Dedifferentiated amniotic fluid mesenchymal stem cell (primary cell): ENCODE results near the gene INVS.
"Not testable (repeated sequence)": the region's sequence is repeated elsewhere in the genome, so short reads cannot be mapped to it uniquely, and the experiment has no call there.

Source experiments
- DNase-seq: peaks from one replicate; pipeline ENCODE4 v3.0.0-alpha.2; 2016; ENCODE audit errors: extremely low spot score

Gene INVS

GRCh38 chr9:100196215-100196614, 97.2 kb downstream of the INVS start:
- DNase-seq: no peak

- DNase-seq: no peak
Observed at GRCh38 chr9:100196828-100197227, 97.8 kb downstream of the INVS start.

- no peak for DNase-seq
Observed at GRCh38 chr9:100197553-100197952, 98.5 kb downstream of the INVS start.

- DNase-seq: no peak
Observed at GRCh38 chr9:100202806-100203205, 103.8 kb downstream of the INVS start.

GRCh38 chr9:100204796-100205195, 105.8 kb downstream of the INVS start:
- DNase-seq: no peak

- DNase-seq: no peak
Observed at GRCh38 chr9:100206899-100207298, 107.9 kb downstream of the INVS start.

GRCh38 chr9:100208673-100209072, 109.6 kb downstream of the INVS start:
- DNase-seq: no peak

- DNase-seq: no peak
Observed at GRCh38 chr9:100211476-100211875, 112.4 kb downstream of the INVS start.

- DNase-seq: peak; percentile 51
Observed at GRCh38 chr9:100213730-100214477, 114.9 kb downstream of the INVS start.

- no peak for DNase-seq
Observed at GRCh38 chr9:100216178-100216787, 117.2 kb downstream of the INVS start.

- no peak for DNase-seq
Observed at GRCh38 chr9:100217536-100217935, 118.5 kb downstream of the INVS start.

GRCh38 chr9:100219347-100219746, 120.3 kb downstream of the INVS start:
- no peak for DNase-seq

- DNase-seq: no peak
Observed at GRCh38 chr9:100220936-100221335, 121.9 kb downstream of the INVS start.

- DNase-seq: no peak
Observed at GRCh38 chr9:100221538-100221937, 122.5 kb downstream of the INVS start.

- peak; percentile 49 for DNase-seq
Observed at GRCh38 chr9:100222674-100223073, 123.6 kb downstream of the INVS start.

- DNase-seq: no peak
Observed at GRCh38 chr9:100227636-100228035, 128.6 kb downstream of the INVS start.

- no peak for DNase-seq
Observed at GRCh38 chr9:100228352-100228869, 129.4 kb downstream of the INVS start.

GRCh38 chr9:100229136-100229535, 130.1 kb downstream of the INVS start:
- no peak for DNase-seq

- no peak for DNase-seq
Observed at GRCh38 chr9:100229561-100229960, 130.5 kb downstream of the INVS start.

GRCh38 chr9:100236986-100237385, 137.9 kb downstream of the INVS start:
- DNase-seq: not testable (repeated sequence)

- no peak for DNase-seq
Observed at GRCh38 chr9:100240512-100240911, 141.5 kb downstream of the INVS start.

- DNase-seq: no peak
Observed at GRCh38 chr9:100267211-100267610, 168.2 kb downstream of the INVS start.

GRCh38 chr9:100268271-100268670, 169.2 kb downstream of the INVS start:
- DNase-seq: no peak
